ENCODE measurements around the gene MMP7. TPM values are rescaled to one million over a fixed set of nuclear protein-coding genes. Genes with fewer than 3 reads are reported as not detected.

The MMP7 gene
- total RNA-seq, 4 donors from 2014 or later, result not detected

DNA sequence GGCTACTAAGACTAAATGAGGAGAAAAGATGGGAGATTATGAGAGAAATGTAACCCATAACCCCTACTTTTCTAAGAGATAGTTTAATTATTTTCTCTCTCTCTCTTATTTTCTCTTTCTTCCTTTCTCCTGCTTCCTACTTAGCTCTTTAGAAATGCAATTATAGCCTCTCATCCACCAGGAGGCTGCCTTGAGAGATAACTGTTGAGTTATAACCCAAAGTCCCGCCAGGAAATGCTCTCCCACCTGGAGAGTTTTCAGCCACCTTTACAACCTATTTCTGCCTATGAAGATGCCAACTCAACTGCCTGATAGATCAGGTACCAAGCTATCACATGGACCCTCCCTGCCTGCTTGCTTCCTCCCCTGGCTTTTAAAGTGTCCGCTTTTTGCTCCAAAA, 44.0 kb downstream of the MMP7 start:
- 84 to 100% methylated on average over 1 to 2 of the region's 2 CpGs for WGBS, 2 donors (ENCODE audit: low coverage in 1 of 2)
- intact Hi-C loops (cut with DNase I; ENCODE audit: low total_unique reads) (no loop called here), in situ Hi-C loops (cut with MboI; ENCODE audit: low pct_ligation_motif_present in 1 of 4, low pct_unique_long_range_greater_than_20kb in 1 of 4, low sequenced_read_pairs in 3 of 4) (loop anchor here in 2 of 4 donors (25.0 kb wide), 2 partner anchors 99 to 451 kb away; no protein-coding TSS in a partner anchor)
- Histone ChIP-seq H3K36me3 (no peaks in the 10 kb centered on the region), H3K27ac (no peak overlapping the region), H3K27me3 (no peaks in the 10 kb centered on the region), H3K4me3 (no peak overlapping the region), H3K9me3 (no peaks in the 10 kb centered on the region), H3K4me1 (no peaks in the 10 kb centered on the region)
- TF ChIP-seq EP300 (IDR thresholded peaks at IDR 0.05; ENCODE audit: low read depth) (no peak), POLR2A (IDR thresholded peaks at IDR 0.05) (no peak), POLR2AphosphoS5 (IDR thresholded peaks at IDR 0.05) (no peak)
- TF ChIP-seq, protein P1, sequence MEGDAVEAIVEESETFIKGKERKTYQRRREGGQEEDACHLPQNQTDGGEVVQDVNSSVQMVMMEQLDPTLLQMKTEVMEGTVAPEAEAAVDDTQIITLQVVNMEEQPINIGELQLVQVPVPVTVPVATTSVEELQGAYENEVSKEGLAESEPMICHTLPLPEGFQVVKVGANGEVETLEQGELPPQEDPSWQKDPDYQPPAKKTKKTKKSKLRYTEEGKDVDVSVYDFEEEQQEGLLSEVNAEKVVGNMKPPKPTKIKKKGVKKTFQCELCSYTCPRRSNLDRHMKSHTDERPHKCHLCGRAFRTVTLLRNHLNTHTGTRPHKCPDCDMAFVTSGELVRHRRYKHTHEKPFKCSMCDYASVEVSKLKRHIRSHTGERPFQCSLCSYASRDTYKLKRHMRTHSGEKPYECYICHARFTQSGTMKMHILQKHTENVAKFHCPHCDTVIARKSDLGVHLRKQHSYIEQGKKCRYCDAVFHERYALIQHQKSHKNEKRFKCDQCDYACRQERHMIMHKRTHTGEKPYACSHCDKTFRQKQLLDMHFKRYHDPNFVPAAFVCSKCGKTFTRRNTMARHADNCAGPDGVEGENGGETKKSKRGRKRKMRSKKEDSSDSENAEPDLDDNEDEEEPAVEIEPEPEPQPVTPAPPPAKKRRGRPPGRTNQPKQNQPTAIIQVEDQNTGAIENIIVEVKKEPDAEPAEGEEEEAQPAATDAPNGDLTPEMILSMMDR (IDR thresholded peaks at IDR 0.05), result no peak
- no peak for DNase-seq

DNA sequence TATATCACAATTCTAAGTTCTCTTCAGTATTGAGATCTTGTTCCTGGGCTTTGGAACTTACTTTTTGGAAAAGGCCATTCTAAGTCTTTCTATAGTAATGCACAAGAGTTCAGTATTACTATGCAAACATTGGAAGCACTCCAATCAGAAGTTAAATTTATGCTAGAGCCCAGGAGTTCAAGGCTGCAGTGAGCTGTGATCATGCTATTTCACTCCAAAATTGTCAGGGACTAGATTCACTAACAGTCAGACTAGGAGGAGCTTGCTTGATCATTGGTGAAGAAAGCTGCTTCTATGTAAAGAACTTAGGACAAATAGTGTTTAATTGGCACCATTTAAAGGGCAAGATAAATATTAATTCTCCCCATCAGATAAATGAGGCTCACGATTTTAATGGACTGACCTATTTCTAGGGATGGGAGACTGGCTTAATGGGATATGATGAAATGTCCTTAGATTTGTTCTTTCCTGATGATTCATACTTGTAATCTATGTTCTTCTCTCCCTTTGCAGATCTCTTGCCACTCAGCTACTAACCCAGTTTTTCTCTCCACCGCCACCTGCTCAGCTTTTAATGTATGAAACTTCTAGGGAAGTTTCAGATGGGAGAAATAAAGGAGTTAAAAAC, 45.3 kb downstream of the MMP7 start:
- H3K9me3 ChIP-seq, result no peaks in the 10 kb centered on the region
- H3K36me3 ChIP-seq, result no peaks in the 10 kb centered on the region
- no peak overlapping the region for H3K27ac ChIP-seq
- no peaks in the 10 kb centered on the region for H3K4me1 ChIP-seq
- no peak for DNase-seq
- WGBS, 2 donors (ENCODE audit: low coverage in 1 of 2), result 87 to 92% methylated on average over 2 of the region's 2 CpGs
- intact Hi-C loops (cut with DNase I; ENCODE audit: low total_unique reads) (no loop called here), in situ Hi-C loops (cut with MboI; ENCODE audit: low pct_ligation_motif_present in 1 of 4, low pct_unique_long_range_greater_than_20kb in 1 of 4, low sequenced_read_pairs in 3 of 4) (loop anchor here in 2 of 4 donors (25.0 kb wide), 2 partner anchors 98 to 452 kb away; no protein-coding TSS in a partner anchor)
- no peak overlapping the region for H3K4me3 ChIP-seq
- TF ChIP-seq, protein P1 (IDR thresholded peaks at IDR 0.05), result no peak
- TF ChIP-seq POLR2AphosphoS5 (IDR thresholded peaks at IDR 0.05) (no peak), POLR2A (IDR thresholded peaks at IDR 0.05) (no peak), EP300 (IDR thresholded peaks at IDR 0.05; ENCODE audit: low read depth) (no peak)
- H3K27me3 ChIP-seq, result no peaks in the 10 kb centered on the region

DNA sequence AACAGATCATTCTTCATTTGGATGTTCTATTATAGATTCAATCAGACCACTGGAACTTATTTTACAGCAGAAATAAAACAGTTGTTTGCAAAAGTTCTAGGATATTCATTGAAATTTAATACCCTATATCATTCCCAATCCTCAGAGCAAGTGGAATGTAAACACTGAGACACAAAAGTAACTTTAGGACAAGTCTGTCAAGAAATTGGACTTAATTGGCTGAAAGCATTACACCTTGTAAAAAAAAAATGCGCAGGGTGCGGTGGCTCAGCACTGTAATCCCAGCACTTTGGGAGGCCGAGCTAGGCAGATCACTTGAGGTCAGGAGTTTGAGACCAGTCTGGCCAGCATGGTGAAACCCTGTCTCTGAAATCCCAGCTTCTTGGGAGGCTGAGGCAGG, 48.1 kb downstream of the MMP7 start:
- 57% methylated on average over 3 of the region's 3 CpGs; no CpG with 5 or more reads in 1 of the 2 donors for WGBS, 2 donors (ENCODE audit: low coverage in 1 of 2)
- Histone ChIP-seq H3K36me3 (no peaks in the 10 kb centered on the region), H3K27ac (no peak overlapping the region), H3K9me3 (no peaks in the 10 kb centered on the region), H3K27me3 (no peaks in the 10 kb centered on the region), H3K4me3 (no peak overlapping the region), H3K4me1 (peaks cover 0 to 20% (median 7%) of the 10 kb centered on the region in 4 donors)
- no peak for DNase-seq
- intact Hi-C loops (cut with DNase I; ENCODE audit: low total_unique reads) (no loop called here), in situ Hi-C loops (cut with MboI; ENCODE audit: low pct_ligation_motif_present in 1 of 4, low pct_unique_long_range_greater_than_20kb in 1 of 4, low sequenced_read_pairs in 3 of 4) (loop anchor here in 2 of 4 donors (25.0 kb wide), 2 partner anchors 95 to 455 kb away; no protein-coding TSS in a partner anchor)
- TF ChIP-seq POLR2AphosphoS5 (IDR thresholded peaks at IDR 0.05), result no peak
- TF ChIP-seq POLR2A (IDR thresholded peaks at IDR 0.05), result no peak
- no peak for TF ChIP-seq EP300 (IDR thresholded peaks at IDR 0.05; ENCODE audit: low read depth)
- TF ChIP-seq, protein P1 (IDR thresholded peaks at IDR 0.05), result no peak

DNA sequence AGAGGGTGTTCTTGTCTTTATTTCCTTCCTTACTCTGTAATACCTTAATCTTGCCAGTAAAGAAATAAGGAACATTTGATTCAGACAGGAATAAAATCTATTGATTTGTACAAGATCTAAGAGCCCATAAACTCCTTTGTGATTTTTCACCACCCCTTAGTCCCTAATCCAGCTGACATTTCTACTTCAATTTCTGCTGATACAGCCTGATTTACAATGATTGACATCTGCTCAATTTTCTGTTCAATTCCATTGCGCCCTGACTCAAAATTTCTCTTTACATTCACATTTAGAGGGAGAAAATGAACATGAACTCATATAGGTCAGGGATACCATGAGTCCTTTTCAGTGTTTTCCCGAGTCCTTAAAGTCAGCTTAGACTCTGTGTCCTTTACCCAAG, 50.8 kb downstream of the MMP7 start:
- 94 to 97% methylated on average over 2 of the region's 2 CpGs for WGBS, 2 donors (ENCODE audit: low coverage in 1 of 2)
- DNase-seq, result no peak
- TF ChIP-seq POLR2A (IDR thresholded peaks at IDR 0.05) (no peak), POLR2AphosphoS5 (IDR thresholded peaks at IDR 0.05) (no peak), EP300 (IDR thresholded peaks at IDR 0.05; ENCODE audit: low read depth) (no peak)
- TF ChIP-seq, protein P1 (IDR thresholded peaks at IDR 0.05), result no peak
- H3K4me3 ChIP-seq, result no peak overlapping the region
- peaks cover 13 to 47% (median 24%) of the 10 kb centered on the region in 4 donors for H3K4me1 ChIP-seq
- intact Hi-C loops (cut with DNase I; ENCODE audit: low total_unique reads) (no loop called here), in situ Hi-C loops (cut with MboI; ENCODE audit: low pct_ligation_motif_present in 1 of 4, low pct_unique_long_range_greater_than_20kb in 1 of 4, low sequenced_read_pairs in 3 of 4) (loop anchor here in 2 of 4 donors (25.0 kb wide), 2 partner anchors 92 to 458 kb away; no protein-coding TSS in a partner anchor)
- no peaks in the 10 kb centered on the region for H3K36me3 ChIP-seq
- no peaks in the 10 kb centered on the region for H3K27me3 ChIP-seq
- no peak overlapping the region for H3K27ac ChIP-seq
- no peaks in the 10 kb centered on the region for H3K9me3 ChIP-seq
